Measurements from ENCODE around the gene SCPEP1. TPM values are rescaled to one million over a fixed set of nuclear protein-coding genes. Genes with fewer than 3 reads are reported as not detected.

The SCPEP1 gene
- total and polyA plus RNA-seq, 10 of the 15 experiments (the other 5 are each of a cell fraction or from before 2014, with no cell fraction given) = 31.2 to 80.2 (median 40.7) TPM

GRCh38 chr17:57020208-57020607 lies 42.3 kb downstream of the SCPEP1 start (continued):
- TF ChIP-seq BCL11A (IDR thresholded peaks at IDR 0.05; ENCODE audit: low read depth, low read length) (no peak), SUPT20H (IDR thresholded peaks at IDR 0.05; ENCODE audit: borderline replicate concordance, control insufficient read depth, low read depth, low read length) (no peak), NRF1 (conservative IDR thresholded peaks at IDR 0.05; ENCODE audit: low read depth, low read length) (no peak)

- no peak overlapping the region for H3K4me2 ChIP-seq (ENCODE audit: control insufficient read depth, insufficient read depth)
- SMC1A ChIA-PET (ENCODE audit: uncharacterized antibody, unreplicated experiment) = interaction anchor here (0.8 to 1.4 kb wide), 3 partner anchors 12 to 15 kb away, joined by 4 to 5 read pairs (median 4); no protein-coding TSS in a partner anchor
Observed at GRCh38 chr17:57021226-57021940, 43.5 kb downstream of the SCPEP1 start.

GRCh38 chr17:57025876-57026275 lies 47.9 kb downstream of the SCPEP1 start:
- Histone ChIP-seq H3K36me3 (ENCODE audit: control insufficient read depth in 2 of 2, insufficient read depth in 2 of 2, low read length in 1 of 2) (no peaks in the 10 kb centered on the region), H3K9ac (ENCODE audit: control insufficient read depth, insufficient read depth, low read length) (no peak overlapping the region), H3K27me3 (replicated peaks in 1 of 2; ENCODE audit: control insufficient read depth in 2 of 2, insufficient read depth in 2 of 2, low read length in 1 of 2) (no peaks in the 10 kb centered on the region), H3K9me3 (replicated peaks; ENCODE audit: control insufficient read depth, insufficient read depth, low read length) (no peaks in the 10 kb centered on the region; the same call in 2 of the 3 replicates), H2AFZ (ENCODE audit: control insufficient read depth, low read depth, low read length) (no peak overlapping the region), H4K20me1 (ENCODE audit: control insufficient read depth, insufficient read depth) (no peaks in the 10 kb centered on the region), H3K27ac (ENCODE audit: control insufficient read depth, insufficient read depth) (no peak overlapping the region), H3K4me1 (ENCODE audit: control insufficient read depth, insufficient read depth, low read length) (no peaks in the 10 kb centered on the region), H3K79me2 (ENCODE audit: control insufficient read depth, insufficient read depth, low read length) (no peaks in the 10 kb centered on the region), H3K4me2 (ENCODE audit: control insufficient read depth, insufficient read depth) (no peak overlapping the region), H3K4me3 (no peak overlapping the region)
- in situ Hi-C loops (cut with MboI) = no loop called here
- DNase-seq (ENCODE audit: low read depth, low spot score) (no peak), FAIRE-seq (no peak), ATAC-seq (no peak)
- WGBS (ENCODE audit: insufficient coverage, insufficient replicate concordance, low lambda C conversion rate, missing lambda C conversion rate) = 0% methylated on average over 1 of the region's 1 CpG
- RAD21 ChIA-PET (ENCODE audit: unreplicated experiment) = no interaction called here
- SMC1A ChIA-PET (ENCODE audit: uncharacterized antibody, unreplicated experiment) = no interaction called here
- POLR2A ChIA-PET = no interaction called here
- intact Hi-C loops (cut with micrococcal nuclease; ENCODE audit: unreplicated experiment) = no loop called here
- BruUV-seq (replicated peaks) = no TSS peak
- CTCF ChIA-PET = no interaction called here
- no peak for TF ChIP-seq NKRF (conservative IDR thresholded peaks at IDR 0.05)
- no peak for TF ChIP-seq MLLT1 (IDR thresholded peaks at IDR 0.05)
- no peak for TF ChIP-seq NR2F1 (conservative IDR thresholded peaks at IDR 0.05)
- TF ChIP-seq ZNF24 (IDR thresholded peaks at IDR 0.05) = no peak
- no peak for TF ChIP-seq USF1 (IDR thresholded peaks at IDR 0.05; ENCODE audit: borderline replicate concordance, extremely low read length, insufficient read depth, low read depth, low read length)

More at GRCh38 chr17:57021226-57021940, 43.5 kb downstream of the SCPEP1 start:
- no peaks in the 10 kb centered on the region for H3K4me1 ChIP-seq (ENCODE audit: control insufficient read depth, insufficient read depth, low read length)
- no peak overlapping the region for H3K4me3 ChIP-seq
- H3K36me3 ChIP-seq (ENCODE audit: control insufficient read depth in 2 of 2, insufficient read depth in 2 of 2, low read length in 1 of 2) = no peaks in the 10 kb centered on the region
- WGBS (ENCODE audit: insufficient coverage, insufficient replicate concordance, low lambda C conversion rate, missing lambda C conversion rate) = 61% methylated on average over 4 of the region's 4 CpGs
- no peaks in the 10 kb centered on the region for H3K79me2 ChIP-seq (ENCODE audit: control insufficient read depth, insufficient read depth, low read length)
- no peak overlapping the region for H2AFZ ChIP-seq (ENCODE audit: control insufficient read depth, low read depth, low read length)
- ATAC-seq = no peak
- H4K20me1 ChIP-seq (ENCODE audit: control insufficient read depth, insufficient read depth) = no peaks in the 10 kb centered on the region
- no peak overlapping the region for H3K9ac ChIP-seq (ENCODE audit: control insufficient read depth, insufficient read depth, low read length)
- no peaks in the 10 kb centered on the region for H3K9me3 ChIP-seq (replicated peaks; ENCODE audit: control insufficient read depth, insufficient read depth, low read length)
- FAIRE-seq = no peak
- intact Hi-C loops (cut with micrococcal nuclease; ENCODE audit: unreplicated experiment) = no loop called here
- ChIA-PET RAD21 (ENCODE audit: unreplicated experiment) (interaction anchor here (0.6 kb wide), 1 partner anchor 1007 kb away, joined by 3 read pairs; no protein-coding TSS in a partner anchor), CTCF (interaction anchor here (0.6 to 2.0 kb wide), 3 partner anchors 11 to 790 kb away, joined by 3 to 12 read pairs (median 4); no protein-coding TSS in a partner anchor), POLR2A (interaction anchor here (0.5 kb wide), 1 partner anchor 128 kb away, joined by 3 read pairs; no protein-coding TSS in a partner anchor)
- no peak for TF ChIP-seq SPI1 (IDR thresholded peaks at IDR 0.05; ENCODE audit: borderline replicate concordance, insufficient read depth, low read depth, low read length)
- no peaks in the 10 kb centered on the region; a peak in 1 of 4 replicates for H3K27me3 ChIP-seq (replicated peaks in 1 of 2; ENCODE audit: control insufficient read depth in 2 of 2, insufficient read depth in 2 of 2, low read length in 1 of 2)
- in situ Hi-C loops (cut with MboI) = no loop called here
- no peak overlapping the region for H3K27ac ChIP-seq (ENCODE audit: control insufficient read depth, insufficient read depth)
- no peak for DNase-seq (ENCODE audit: low read depth, low spot score)
- BruUV-seq (replicated peaks) = no TSS peak
